Testis (tissue), 3 donors: ENCODE measurements around the gene TVP23A. TPM values are rescaled to one million over a fixed set of nuclear protein-coding genes. Genes with fewer than 3 reads are reported as not detected.

Experiments
- DNase-seq: peaks from one replicate; pipeline ENCODE4 v3.0.0-alpha.2; 2019
- H3K27ac ChIP-seq, 2 donors: fragments of 200-600 bp; sonication (generic); one replicate each; pipeline ENCODE4 v1.5.1; 2019
- H3K27me3 ChIP-seq: fragments of 200-600 bp; sonication (generic); one replicate; pipeline ENCODE4 v1.5.1; 2019
- H3K36me3 ChIP-seq: fragments of 200-600 bp; sonication (generic); one replicate; pipeline ENCODE4 v1.5.1; 2017; ENCODE audit warnings: low read depth; ENCODE audit errors: missing control alignments
- H3K4me1 ChIP-seq: fragments of 200-600 bp; sonication (generic); one replicate; pipeline ENCODE4 v1.5.1; 2019
- H3K4me3 ChIP-seq, 2 donors: fragments of 200-600 bp; sonication (generic); one replicate each; pipeline ENCODE4 v1.5.1; 2017 to 2019
- H3K9me3 ChIP-seq: fragments of 200-600 bp; sonication (generic); one replicate; pipeline ENCODE4 v1.5.1; 2017
- POLR2A ChIP-seq: fragments of 450-650 bp; IDR thresholded peaks from one replicate; pipeline ENCODE4 v1.6.1; 2017; ENCODE audit warnings: antibody characterized with exemption, mild to moderate bottlenecking, moderate library complexity
- WGBS, 2 donors: methylation state at CpG; one replicate each; pipeline ENCODE4 v1.1.5; 2018; 5-methylcytosine and 5-hydroxymethylcytosine counted together
- intact Hi-C: fragments of 100-400 bp; cut with DNase I; formaldehyde crosslinking; loops from one replicate; pipeline ENCODE4 v1.15.1; 2023; ENCODE audit warnings: low total_unique reads
- polyA plus RNA-seq: library from polyadenylated mRNA; stranded (reverse); fragments of 350-450 nt; fragmentation: Illumina TruSeq; extraction: RNeasy Lipid Tissue Mini Kit (QIAGEN cat#74804); gene quantifications from one replicate; pipeline ENCODE4 v1.2.3, GENCODE V29; 2014; ENCODE audit warnings: low read depth, low replicate concordance; ENCODE audit not compliant: insufficient read depth
- total RNA-seq, 2 donors: library from RNA; depleted of rRNA; stranded (reverse); fragments of >200 nt; gene quantifications; one replicate each; pipeline ENCODE4 v1.2.3, GENCODE V29; 2016
- TF ChIP-seq, protein P1 (sequence below), 3 experiments: fragments of 450-650 bp in 2 of 3; fragments of 200-600 bp in 1 of 3; sonication (generic) in 1 of 3; IDR thresholded peaks; one replicate each; pipeline ENCODE4 v1.5.1; 2016 to 2019; ENCODE audit warnings: antibody characterized with exemption in 3 of 3, mild to moderate bottlenecking in 2 of 3, moderate library complexity in 1 of 3

Gene TVP23A
- total and polyA plus RNA-seq, 3 donors from 2014 or later: 1.7 to 4.2 (median 3.5) TPM

- H3K36me3 ChIP-seq: no peaks in the 10 kb centered on the region
- H3K4me1 ChIP-seq: peaks cover 3% of the 10 kb centered on the region
- intact Hi-C loops: no loop called here
- no peak overlapping the region for H3K4me3 ChIP-seq
- no peak for TF ChIP-seq POLR2A
- TF ChIP-seq, protein P1, sequence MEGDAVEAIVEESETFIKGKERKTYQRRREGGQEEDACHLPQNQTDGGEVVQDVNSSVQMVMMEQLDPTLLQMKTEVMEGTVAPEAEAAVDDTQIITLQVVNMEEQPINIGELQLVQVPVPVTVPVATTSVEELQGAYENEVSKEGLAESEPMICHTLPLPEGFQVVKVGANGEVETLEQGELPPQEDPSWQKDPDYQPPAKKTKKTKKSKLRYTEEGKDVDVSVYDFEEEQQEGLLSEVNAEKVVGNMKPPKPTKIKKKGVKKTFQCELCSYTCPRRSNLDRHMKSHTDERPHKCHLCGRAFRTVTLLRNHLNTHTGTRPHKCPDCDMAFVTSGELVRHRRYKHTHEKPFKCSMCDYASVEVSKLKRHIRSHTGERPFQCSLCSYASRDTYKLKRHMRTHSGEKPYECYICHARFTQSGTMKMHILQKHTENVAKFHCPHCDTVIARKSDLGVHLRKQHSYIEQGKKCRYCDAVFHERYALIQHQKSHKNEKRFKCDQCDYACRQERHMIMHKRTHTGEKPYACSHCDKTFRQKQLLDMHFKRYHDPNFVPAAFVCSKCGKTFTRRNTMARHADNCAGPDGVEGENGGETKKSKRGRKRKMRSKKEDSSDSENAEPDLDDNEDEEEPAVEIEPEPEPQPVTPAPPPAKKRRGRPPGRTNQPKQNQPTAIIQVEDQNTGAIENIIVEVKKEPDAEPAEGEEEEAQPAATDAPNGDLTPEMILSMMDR (IDR thresholded peaks at IDR 0.05): no peak
- no peak overlapping the region for H3K27ac ChIP-seq
- H3K27me3 ChIP-seq: no peaks in the 10 kb centered on the region
- no peak for DNase-seq
- H3K9me3 ChIP-seq: no peaks in the 10 kb centered on the region
- 68 to 73% methylated on average over 3 of the region's 3 CpGs for whole genome bisulfite sequencing, 2 donors
These were observed 57.7 kb downstream of the TVP23A start for GRCh38 chr16:10760858-10761257.

DNA sequence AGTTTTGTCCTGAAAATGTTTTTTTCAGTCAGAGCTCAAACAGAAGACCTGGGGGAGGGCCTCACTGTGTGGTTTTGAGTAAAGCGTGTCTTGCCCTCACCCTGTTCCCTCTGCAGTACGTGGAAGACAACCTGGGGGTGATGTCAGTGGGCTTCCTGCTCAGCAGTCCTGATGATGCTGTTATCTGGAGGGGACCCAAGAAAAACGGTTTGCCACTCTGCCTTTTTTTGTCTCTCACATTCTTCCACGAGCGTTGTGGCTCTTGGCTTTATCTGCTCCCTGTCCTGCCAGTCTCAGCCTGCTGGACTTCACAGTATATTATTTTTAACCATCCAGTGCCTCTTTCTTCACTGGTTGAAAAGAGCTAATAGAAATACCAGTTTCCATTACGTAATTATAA, 62.0 kb downstream of the TVP23A start:
- no peak for TF ChIP-seq POLR2A
- TF ChIP-seq, protein P1 (IDR thresholded peaks at IDR 0.05): no peak
- Histone ChIP-seq H3K4me1 (no peaks in the 10 kb centered on the region), H3K9me3 (no peaks in the 10 kb centered on the region), H3K4me3 (no peak overlapping the region), H3K36me3 (no peaks in the 10 kb centered on the region), H3K27ac (no peak overlapping the region), H3K27me3 (no peaks in the 10 kb centered on the region)
- DNase-seq: no peak
- WGBS, 2 donors: 76 to 87% methylated on average over 6 of the region's 6 CpGs
- intact Hi-C loops: no loop called here

DNA sequence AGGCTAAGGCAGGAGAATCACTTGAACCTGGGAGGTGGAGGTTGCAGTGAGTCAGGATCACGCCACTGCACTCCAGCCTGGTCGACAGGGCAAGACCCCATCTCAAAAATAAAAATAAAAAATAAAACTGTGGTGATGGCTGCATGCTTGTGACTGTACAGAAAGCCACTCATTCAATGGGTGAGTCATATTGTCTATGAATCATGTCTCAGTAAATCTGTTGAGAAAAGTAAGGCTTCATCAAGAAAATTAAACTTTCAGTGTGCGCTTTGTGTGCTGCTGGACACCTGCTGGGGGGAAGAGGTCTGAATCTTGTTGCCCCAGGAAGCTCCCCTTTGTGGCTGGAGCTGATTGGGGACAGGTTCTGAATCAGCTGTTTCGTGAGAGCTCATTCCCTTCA, 63.7 kb downstream of the TVP23A start:
- Histone ChIP-seq H3K27me3 (no peaks in the 10 kb centered on the region), H3K4me1 (no peaks in the 10 kb centered on the region), H3K36me3 (no peaks in the 10 kb centered on the region), H3K27ac (no peak overlapping the region), H3K9me3 (no peaks in the 10 kb centered on the region), H3K4me3 (no peak overlapping the region)
- WGBS, 2 donors: 91 to 95% methylated on average over 4 of the region's 4 CpGs
- TF ChIP-seq, protein P1 (IDR thresholded peaks at IDR 0.05): no peak
- no peak for TF ChIP-seq POLR2A
- intact Hi-C loops: no loop called here
- no peak for DNase-seq

DNA sequence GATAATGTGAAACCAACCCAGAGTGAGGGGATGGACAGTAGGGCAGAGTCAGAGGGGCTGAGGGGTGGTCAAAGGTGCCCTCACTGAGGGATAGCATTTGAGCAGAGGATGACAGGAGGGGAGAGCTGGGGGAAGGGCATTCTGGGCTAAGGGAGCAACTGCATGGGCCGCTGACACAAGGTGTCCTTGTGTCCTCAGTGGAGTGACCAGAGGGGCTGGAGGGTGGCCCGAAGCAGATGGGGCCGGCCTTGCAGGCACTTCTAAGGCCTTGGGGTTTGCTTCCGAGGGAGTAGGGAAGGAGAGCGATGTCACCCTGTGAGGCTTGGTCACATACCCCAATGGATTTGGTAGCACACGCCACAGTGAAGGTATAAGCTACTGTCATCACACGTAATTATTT, 64.9 kb downstream of the TVP23A start:
- WGBS, 2 donors: 94 to 95% methylated on average over 7 of the region's 7 CpGs
- Histone ChIP-seq H3K36me3 (no peaks in the 10 kb centered on the region), H3K27me3 (no peaks in the 10 kb centered on the region), H3K9me3 (no peaks in the 10 kb centered on the region), H3K4me1 (no peaks in the 10 kb centered on the region), H3K27ac (no peak overlapping the region), H3K4me3 (no peak overlapping the region)
- TF ChIP-seq, protein P1 (IDR thresholded peaks at IDR 0.05): no peak
- TF ChIP-seq POLR2A: no peak
- intact Hi-C loops: no loop called here
- DNase-seq: no peak

DNA sequence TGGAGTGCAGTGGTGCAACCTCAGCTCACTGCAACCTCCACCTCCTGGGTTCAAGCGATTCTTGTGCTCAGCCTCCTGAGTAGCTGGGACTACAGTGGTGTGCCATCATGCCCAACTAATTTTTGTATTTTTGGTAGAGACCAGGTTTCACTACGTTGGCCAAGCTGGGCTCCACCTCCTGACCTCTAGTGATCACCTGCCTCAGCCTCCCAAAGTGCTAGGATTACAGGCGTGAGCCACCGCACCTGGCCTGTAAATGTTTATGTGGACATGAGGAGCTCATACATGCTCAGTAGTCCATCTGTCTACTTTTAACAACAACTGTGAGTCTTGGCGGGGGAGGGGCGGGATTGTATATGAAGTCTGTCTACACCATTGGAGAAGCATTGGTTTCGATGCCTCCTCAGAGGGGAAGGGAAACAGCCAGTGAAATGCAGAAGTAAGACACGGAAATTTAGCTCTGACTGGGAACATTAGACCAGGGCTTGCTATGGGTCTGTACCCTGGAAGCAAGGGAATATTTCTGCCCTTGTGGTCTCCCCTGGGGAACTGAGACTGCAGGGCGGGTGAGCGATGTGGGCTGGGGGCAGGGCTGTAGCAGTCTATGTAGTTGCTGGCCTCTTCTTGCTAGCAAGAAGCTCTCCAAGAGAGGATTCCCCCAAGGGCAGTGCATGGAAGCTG, 65.6 kb downstream of the TVP23A start:
- no peaks in the 10 kb centered on the region for H3K9me3 ChIP-seq
- intact Hi-C loops: no loop called here
- H3K4me3 ChIP-seq: no peak overlapping the region
- 84 to 92% methylated on average over 10 of the region's 10 CpGs for WGBS, 2 donors
- peak; percentile 60 for DNase-seq
- H3K27ac ChIP-seq: no peak overlapping the region
- TF ChIP-seq POLR2A: no peak
- H3K4me1 ChIP-seq: no peaks in the 10 kb centered on the region
- no peaks in the 10 kb centered on the region for H3K27me3 ChIP-seq
- no peaks in the 10 kb centered on the region for H3K36me3 ChIP-seq
